Activated CD4-positive, alpha-beta T cell treated with anti-CD3 and anti-CD28 coated beads for 24 hours (primary cell): ENCODE measurements around the gene PMP22.
"Not testable (repeated sequence)": the region's sequence is repeated elsewhere in the genome, so short reads cannot be mapped to it uniquely, and the experiment has no call there.

Experiments
- DNase-seq, 2 donors: peaks; one replicate each; pipeline ENCODE4 v3.0.0-alpha.2; 2020; ENCODE audit warnings: low read depth in 2 of 2

Gene PMP22

DNA sequence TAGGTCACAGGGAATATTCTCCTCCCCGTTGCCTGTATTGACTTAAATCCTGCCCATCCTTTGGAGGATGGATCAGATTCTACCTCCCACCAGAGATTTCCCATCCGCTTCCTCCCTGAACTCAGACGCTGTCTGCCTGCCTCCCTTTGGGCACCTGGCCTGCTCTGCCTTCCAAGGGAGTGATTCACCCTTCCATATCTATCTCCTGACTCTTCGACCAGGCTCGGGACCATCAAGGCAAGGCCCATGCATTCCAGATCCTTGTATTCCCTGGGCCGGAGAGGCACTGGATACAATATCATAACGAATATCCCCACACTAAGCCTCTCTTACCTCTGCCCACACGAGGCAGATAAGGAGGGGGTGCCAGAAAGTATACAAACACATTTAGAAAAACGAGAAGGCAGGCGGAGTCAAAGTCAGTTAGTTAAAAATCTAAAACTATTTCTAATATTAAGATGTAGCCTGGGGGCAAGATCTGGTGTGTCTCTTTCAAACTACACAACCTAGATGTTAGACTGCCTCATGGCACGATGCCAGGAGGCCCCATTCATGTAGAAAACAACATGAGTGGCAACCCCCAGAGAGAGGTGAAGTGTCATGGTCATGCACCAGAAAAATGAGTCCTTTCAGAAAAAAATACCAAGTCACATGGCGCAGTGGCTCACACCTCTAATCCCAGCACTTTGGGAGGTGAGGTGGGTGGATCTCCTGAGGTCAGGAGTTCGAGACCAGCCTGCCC, 9.2 kb downstream of the PMP22 start:
- DNase-seq = no peak

DNA sequence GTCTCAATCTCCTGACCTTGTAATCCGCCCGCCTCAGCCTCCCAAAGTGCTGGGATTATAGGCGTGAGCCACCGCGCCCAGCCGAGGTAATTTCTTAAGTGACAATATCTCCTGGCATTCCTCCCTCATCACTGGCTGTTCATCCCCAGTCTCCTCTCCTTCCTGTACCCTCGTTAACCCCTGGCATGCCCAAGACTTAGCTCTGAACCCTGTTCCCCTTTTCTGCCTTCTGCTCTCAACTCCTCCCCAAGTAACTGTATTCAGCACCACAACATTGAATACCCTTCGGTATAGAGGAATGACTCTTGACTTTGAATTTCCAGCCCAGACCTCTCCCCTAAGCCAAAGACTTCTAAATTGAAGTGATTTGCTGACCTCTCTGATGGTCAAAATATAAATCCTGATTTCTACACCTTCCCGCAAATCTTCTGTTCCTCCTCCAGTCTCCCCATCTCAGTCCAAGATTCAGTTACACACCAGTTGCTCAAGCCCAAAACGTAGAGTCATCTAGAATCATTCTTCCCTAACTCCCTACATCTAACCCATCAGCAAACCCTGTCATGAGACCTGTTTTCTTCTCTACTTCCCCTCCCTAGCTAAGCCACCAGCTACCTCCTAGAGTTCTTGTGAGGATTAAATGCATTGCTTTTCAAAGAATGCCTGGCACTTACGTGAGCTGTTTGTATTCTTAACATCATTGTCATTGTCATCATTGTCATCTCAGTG, 14.8 kb downstream of the PMP22 start:
- no peak for DNase-seq

DNA sequence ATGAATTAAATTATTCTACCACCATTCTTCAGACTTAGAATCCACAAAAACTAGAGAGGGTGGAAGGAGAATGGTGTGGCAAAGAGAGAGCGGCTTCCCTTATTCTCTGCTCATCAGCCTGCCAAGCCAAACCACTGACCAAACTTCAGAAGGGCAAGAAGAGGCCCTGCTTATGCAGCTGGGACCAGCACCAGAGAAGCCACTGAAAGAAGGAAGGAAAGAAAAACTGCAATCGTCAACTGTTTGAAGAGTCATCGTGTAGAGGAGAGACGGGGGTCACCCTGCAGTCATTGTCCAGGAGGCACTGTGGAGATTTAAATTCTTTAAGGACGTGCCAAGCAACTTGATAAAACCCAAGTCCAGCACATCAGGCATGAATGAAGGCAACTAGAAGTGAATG, 15.6 kb downstream of the PMP22 start:
- DNase-seq = no peak

DNA sequence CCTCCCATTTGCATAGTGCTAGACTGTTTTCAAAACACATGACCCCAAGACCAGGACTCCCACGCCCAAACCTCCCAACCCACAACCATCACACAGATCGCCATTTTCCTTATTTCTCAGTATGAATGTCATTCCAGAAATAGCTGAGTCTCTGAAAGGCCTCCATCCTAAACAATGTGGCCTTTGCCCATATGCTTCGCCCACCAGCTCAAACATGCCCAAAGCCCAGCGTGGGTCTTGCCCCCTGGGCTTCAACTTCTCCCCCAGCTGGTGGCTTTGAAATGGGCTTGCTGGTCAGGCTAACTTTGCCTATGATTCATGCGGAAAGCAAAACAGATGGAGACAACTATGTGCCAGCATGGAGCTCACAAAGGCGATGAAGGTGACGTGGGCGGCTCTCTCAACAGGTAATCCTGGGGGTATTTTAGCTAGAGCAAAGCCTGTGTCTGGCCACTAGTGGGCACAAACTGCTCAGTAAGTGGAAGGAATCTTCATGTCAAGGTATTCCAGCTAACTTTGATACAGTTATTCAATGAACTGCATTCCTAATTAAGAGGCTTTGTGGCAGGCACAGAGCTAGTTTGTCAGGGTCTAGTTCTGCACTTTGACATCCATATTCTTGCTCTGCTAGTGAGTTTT, 17.1 kb downstream of the PMP22 start:
- no peak for DNase-seq

DNA sequence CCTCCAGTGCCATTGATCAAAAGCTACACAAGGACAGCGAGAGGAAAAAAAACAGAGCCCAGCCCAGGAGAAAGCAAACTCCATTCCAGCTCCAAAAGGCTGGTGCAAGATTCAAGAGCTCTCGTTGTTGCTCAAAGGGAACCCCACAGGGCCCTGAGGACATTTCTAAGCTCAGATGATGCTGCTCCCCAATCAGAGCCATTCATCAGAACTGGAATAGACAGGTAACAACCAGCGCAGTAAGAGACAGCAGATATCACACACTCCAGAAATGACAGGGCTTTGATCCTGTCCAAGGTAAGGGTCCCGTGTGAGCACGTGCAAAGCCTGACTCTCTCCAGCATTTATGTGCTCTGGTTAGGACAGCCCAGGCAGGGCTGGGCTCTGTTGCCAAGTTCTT, 20.1 kb downstream of the PMP22 start:
- no peak for DNase-seq

DNA sequence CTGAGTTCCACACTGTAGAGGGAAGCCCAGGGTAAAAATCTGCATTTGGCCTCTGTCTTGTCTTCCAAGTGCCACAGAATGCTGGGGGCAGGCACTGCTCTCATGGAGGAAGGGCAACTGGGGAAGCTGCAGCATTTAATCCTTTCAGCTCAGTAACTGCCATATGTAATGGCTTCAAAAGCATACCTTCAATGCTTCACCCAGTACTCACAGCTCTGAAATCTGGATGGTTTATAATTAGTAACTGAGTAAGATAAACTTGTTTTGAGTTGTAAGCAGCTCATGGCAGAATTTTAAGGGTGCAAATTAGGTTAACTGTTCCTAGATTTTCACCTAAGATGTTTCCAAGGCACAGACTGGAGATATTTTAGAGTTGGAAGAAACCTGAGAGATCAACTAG, 24.5 kb downstream of the PMP22 start:
- no peak for DNase-seq

DNA sequence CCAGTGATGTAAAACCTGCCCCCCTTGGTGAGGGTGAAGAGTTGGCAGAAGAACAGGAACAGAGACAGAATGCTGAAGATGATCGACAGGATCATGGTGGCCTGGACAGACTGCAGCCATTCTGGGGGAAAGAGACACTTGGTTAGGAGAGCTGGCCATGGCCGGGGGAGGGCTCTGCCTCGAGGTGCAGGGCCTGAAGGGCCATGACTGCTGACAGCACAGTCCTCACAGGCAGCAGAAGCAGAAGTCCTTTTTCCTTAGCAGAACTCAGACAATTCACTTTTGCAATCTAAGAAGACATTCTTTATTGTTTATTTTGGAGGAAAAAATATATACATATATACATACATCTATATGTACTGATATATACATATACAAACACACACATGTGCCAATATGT, 25.6 kb downstream of the PMP22 start:
- no peak for DNase-seq

DNA sequence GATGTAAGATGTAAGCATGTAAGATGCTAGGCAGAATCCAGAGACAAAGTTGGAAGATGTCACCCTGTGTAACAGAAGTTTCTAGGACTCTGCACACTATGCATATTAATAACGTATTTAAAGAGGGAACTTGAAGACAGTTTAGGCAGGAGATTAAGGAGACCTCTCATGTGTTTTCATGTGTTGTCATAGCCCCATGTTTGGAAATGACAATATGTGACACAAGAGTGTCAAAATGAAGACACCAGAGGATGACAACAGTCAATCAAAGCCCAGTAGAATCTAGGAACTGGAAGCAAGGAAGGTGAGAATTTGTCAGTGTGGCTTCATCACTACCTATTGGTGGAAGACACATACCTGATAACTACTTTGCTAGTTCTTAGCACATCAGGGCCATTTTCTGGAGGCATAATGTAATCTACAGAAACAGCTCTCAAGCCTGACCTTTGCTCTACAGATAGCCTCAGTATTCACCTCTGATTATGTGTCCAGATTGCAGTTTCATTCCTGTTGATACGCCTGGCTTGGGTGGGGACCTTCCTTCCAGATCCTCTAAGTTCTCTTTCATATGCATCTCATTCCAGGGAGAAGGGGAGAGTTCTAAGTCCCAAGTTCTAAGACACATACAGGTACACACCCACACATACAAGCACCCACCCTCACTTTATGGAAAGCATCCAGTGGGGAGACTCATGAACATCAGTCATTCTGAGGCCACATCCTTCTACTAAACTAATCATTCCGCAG, 26.3 kb downstream of the PMP22 start:
- no peak for DNase-seq

DNA sequence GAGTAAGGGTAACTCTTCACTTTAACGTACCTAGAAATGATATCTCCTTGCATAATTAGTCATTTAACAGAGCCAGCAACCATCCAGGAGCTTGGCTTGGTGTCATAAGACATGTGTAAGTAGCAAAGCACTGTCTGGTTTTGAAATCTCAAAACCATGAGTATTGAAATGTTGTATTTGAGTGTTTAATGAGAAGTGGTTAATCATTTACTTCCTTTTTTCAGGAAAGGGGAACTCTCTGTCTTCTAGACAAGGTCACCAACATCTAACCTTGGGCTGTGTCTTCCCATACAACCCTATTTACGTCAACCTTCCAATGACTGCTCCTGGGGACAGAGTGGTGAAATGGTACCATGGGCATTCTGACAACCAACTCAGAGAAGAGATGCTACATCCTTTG, 27.1 kb downstream of the PMP22 start:
- no peak for DNase-seq

DNA sequence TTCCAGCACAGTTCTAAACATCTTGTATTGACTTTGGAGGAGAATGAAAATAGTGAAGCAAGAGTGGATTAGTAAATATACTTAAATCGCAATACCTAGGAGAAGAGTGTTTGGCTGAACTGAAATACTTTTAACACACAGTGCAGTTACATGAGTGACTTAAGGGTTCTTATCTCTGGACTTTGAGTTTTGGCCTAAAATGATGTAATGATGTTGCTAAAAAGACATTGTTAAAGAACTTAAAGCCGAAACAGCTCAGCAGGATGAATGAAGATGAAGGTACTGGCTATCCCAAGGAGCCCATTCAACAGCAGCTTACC, 28.1 kb downstream of the PMP22 start:
- DNase-seq = no peak

DNA sequence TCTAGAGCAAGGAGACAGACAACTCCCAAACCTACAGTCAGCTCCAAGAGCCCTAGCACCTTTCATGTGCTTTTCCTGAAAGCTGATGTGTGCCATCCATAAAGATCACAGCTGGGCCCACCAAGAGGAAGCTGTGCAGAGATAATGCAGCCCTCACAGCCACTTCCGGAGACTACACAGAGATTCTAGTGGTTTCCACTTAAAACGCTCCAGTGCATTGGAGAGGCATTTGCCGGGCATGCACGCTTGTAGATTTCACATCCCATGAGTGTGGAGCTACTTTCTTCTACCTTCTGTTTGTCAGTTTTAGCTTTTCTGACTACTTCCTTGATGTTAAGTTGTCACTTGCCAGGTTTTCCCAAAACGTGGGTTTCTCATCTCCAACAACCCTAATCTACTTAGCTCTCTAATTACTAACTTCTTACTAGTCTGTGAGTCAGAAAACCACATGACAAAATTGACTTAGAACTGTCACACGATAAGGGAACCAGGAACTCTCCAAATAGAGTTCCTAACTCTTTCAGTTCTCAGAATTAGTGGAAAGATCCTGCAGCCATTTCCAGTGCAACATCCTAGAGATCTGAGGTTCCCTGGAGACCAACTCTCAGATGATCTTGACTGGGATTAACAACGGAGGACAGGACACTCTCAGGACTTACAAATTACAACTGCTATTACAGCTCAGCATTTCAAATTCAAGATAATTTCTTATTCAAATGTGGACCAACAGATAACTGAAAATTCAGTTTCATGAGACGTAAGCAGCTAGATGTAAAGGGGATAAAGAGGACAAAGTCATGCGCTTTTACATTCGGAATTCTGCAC, 28.6 kb downstream of the PMP22 start:
- no peak for DNase-seq

DNA sequence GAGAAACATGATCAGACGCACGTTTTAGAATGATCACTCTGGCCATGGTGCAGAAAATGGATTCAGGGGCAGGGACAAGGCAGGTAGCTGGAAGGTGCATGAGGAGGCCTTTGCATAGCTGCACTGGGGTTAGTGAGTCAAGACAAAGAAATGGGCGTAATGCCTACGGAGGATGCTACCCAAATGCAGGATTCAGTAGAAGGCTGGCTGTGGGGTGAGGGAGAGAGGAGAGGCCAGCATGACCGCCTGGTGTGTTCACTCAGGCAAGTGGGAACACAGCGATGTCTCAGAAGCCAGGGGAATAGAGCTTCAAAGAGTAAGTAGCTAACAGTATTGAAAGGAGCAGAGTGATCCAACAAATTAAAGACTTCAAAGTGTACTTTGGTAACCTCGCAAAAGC, 31.2 kb downstream of the PMP22 start:
- DNase-seq = no peak

DNA sequence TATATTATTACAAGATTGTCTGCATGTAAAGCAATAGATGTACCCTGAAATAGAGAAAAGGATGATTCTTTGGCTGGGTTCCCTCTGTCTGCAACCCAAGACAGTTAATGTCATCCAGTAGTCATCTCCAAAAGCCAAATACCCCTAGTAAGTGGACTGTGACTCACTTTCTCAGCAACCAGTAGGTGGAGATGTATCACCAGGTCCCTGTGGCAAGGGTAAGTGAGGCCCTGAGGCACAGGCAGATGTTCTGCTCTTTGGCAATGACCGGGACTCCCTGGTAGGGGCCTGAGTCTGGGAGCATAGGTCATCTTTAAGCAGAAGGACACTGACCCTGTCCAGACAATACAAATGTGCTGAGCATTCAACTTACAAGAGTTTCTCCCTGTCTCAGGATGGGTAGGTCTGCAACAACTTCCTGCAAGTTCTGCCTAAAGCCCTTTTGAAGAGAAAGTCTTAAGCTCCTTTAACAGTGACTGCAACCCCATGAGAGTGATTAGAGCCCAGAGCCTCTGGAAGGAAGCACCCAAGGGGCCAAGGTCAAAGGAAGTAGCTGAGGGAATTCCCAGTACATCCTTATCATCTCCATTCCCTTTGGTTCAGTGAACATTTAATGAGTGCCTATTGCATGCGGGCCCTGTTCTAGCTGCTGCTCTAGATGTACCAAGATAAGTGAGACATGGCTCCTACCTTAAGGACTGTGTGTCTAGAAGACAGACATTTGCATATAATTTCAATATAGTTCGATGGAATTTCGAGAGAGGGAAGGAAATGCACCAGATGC, 31.9 kb downstream of the PMP22 start:
- DNase-seq = no peak

DNA sequence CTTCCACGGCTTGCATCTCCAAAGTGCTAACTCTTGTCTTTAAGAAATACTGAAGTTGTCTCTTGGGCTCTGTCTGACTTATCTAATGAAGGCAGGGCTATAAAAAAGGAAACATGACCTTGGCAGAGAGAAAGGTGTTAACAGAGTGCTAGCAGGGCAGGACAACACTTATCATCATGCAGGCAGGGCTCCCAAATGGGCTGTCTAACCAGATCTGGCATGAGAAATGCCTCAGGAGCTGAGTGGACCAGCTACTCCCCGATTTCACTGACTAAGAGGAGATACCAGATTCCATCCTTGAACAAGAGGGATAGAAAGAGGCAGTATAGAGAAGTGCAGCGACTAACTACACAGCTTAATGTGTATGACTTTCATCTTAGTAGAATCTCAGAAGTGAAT, 32.6 kb downstream of the PMP22 start:
- DNase-seq = no peak

DNA sequence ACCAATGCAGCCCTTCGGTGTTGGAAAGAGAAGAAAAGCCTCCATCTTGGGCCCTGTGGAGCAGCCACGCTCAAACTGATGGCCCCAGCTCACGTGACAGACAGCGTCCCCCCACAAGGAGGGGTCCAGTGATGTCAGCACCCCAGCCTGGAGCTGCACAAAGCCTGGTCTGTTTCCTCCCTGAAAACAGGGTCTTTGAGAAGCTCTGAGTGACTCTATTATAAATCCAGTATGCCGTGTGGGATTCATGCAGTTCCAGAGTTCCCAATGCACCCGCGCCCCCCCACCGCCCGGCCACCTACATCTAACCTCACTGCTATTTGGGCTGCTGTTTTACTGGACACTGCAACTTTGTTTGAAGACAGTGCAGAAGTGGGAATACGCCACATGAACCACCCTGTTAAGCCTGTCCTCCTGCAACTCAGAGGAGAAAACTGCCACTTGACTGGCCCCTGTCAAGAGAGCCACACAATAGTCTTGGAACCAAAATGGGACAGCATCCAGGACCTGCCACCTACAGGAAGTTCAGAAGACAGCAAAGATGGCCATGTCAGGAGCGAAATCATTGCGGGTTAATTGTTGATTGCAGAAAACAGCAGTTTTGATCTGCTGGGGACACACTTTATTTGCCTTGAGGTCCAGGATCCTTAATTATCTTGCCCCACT, 33.1 kb downstream of the PMP22 start:
- no peak for DNase-seq

DNA sequence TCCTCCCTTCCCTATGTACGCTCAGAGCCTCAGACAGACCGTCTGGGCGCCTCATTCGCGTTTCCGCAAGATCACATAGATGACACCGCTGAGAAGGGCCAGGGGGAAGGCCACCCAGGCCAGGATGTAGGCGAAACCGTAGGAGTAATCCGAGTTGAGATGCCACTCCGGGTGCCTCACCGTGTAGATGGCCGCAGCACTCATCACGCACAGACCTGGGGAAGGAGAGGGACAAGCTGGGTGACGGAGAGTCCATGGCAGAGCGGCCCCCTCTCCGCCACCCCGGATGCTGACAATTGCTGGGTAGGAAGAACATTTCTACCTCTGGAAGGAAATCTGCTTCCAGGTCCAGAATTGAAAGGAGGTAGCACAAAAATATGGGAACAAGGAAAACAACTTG, 34.3 kb downstream of the PMP22 start:
- no peak for DNase-seq

DNA sequence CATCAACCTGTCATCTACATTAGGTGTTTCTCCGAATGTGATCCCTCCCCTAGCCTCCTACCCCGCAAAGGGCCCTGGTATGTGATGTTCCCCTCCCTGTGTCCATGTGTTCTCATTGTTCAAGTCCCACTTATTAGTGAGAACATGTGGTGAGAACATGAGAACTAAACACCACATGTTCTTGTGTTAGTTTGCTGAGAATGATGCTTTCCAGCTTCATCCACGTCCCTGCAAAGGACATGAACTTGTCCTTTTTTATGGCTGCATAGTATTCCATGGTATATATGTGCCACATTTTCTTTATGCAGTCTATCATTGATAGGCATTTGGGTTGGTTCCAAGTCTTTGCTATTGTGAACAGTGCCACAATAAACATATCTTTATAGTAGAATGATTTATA, 43.3 kb downstream of the PMP22 start:
- not testable (repeated sequence) for DNase-seq

DNA sequence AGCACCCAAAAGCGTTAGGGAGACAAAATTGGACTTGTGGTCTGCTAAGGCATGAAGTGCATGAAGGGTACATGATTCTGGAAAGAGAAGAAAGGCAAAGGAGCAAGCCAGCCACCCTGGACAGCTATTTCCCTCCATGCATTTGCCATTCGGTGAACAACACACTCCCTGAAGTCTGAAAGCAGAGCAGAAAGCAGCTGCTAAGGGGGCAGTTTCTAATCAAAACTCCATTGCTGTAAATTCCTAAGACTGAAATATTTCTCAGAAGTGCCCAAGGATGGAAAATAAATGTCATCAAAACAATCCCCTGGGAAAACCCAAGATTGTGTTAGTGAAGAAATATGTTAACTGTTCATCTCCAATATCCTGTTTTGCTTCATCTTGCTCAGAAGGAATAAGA, 44.3 kb downstream of the PMP22 start:
- DNase-seq = no peak

DNA sequence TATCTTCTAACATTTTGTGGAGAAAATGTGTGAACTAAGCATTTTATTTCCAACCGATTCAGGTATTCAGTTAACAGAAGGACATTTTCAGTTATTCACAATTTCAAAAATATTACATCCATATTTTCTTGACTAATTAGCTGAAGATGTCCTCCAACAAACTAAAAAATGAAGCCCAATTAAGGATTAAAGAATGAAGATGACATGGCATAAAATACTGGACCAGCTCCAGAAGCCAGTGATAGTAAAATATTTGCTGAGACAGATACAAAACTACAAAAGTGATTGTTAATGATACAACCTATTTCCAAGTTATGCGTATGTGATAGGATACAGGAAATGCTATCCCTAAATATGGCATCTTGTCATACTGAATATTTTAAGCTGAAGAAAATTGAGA, 48.6 kb downstream of the PMP22 start:
- no peak for DNase-seq

DNA sequence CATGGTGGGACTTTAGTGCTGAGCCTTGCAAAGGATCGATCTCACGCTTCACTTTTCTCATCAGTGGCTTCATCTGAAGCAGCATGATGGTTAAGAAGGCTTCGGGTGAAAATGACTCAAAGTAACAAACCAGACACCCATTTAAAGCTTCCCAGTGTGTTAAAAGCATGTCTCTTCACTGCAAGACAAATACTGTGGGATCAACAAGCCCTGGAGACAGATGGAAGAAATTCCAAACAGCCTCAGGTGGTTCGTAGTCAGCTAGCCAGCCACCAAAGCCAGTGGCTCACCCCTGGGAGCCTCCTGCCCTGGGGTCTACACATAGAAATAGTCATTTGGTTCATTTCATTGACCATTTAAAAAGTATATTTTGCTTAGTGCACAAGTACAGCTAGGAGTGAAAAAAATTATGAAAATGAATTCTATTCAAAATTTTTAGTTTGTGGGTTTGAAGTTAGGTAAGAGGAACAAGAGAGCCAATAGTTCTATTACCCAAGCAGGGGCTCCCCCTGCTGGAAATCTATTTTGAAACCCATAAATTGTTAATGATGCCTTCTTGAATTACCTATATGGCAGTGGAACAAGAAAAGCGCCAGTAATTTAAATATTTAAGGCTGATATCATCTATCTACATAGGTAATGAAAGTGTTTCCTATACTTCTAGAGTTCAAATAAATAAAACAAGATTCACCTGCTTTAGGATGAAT, 51.6 kb downstream of the PMP22 start:
- DNase-seq = no peak
